ENCODE results near the gene BPIFA2. TPM values are rescaled to one million over a fixed set of nuclear protein-coding genes. Genes with fewer than 3 reads are reported as not detected.

Gene BPIFA2
- total RNA-seq, 6 donors from 2014 or later: not detected

DNA sequence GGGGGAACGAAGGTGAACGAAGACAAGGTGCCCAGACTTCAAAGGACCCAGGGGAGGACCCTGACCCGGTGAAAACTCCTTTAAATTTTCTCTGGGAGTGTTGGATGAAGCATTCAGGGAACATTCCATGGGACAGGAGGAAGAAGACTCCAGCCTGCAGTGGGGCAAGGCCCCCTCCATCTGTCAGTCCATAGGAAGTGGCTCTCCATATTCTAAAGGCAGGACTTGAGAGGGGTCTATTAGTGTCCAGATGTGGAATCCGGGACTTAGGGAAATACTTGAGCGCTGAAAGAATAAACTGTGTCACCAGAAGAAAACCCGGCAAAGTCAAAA, 3.2 kb upstream of the BPIFA2 start:
- ATAC-seq (ENCODE audit: low FRiP score in 2 of 2) (no peak), DNase-seq (no peak)
- Histone ChIP-seq H3K9me3 (peaks cover 3 to 13% (median 8%) of the 10 kb centered on the region in 4 donors), H3K4me3 (no peak overlapping the region), H3K36me3 (no peaks in the 10 kb centered on the region), H3K4me1 (no peaks in the 10 kb centered on the region), H3K27ac (no peak overlapping the region), H3K27me3 (no peaks in the 10 kb centered on the region)
- TF ChIP-seq CTCF (IDR thresholded peaks at IDR 0.05) (no peak), EP300 (IDR thresholded peaks at IDR 0.05) (no peak), POLR2AphosphoS5 (IDR thresholded peaks at IDR 0.05) (no peak), POLR2A (IDR thresholded peaks at IDR 0.05) (no peak)
- WGBS, 2 donors: 77% methylated on average over 6 of the region's 6 CpGs

DNA sequence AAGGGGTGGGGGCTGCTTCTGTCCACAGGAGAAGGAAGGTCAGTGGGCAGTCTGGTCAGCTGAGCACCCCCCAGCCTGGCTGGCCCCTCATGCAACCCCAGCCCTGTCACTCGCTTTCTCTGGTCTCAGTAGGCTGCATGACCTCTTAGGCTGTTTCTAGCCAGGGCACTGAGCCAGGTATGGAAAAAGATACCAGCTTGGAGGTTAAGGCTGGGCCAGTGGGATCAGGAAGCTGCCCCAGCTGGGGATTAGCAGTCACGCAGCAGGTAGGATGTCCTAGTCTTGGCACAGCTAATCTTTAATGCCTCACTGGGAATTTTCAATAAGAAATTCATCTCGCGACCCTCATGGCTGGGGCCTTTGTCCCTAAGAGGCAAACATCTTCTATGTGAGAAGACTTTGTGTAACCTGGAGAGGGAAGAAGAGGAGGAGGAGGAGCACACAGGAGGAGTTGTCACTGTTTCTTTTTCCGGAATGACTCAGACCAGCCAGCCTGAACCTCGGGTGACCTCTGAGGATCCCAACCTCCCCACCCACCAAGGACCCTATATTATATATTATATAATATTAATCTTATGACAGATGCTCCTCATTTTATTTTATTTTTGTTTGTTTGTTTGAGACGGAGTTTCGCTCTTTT, 2.4 kb upstream of the BPIFA2 start:
- WGBS, 2 donors: 75% methylated on average over 6 to 8 of the region's 8 CpGs
- no peaks in the 10 kb centered on the region for H3K27me3 ChIP-seq
- no peak overlapping the region for H3K4me3 ChIP-seq
- no peak for ATAC-seq (ENCODE audit: low FRiP score in 2 of 2)
- H3K27ac ChIP-seq: no peak overlapping the region
- no peak for DNase-seq
- peaks cover 3 to 13% (median 9%) of the 10 kb centered on the region in 4 donors for H3K9me3 ChIP-seq
- TF ChIP-seq POLR2A (IDR thresholded peaks at IDR 0.05): no peak
- TF ChIP-seq POLR2AphosphoS5 (IDR thresholded peaks at IDR 0.05): no peak
- TF ChIP-seq CTCF (IDR thresholded peaks at IDR 0.05): no peak
- TF ChIP-seq EP300 (IDR thresholded peaks at IDR 0.05): no peak
- H3K36me3 ChIP-seq: no peaks in the 10 kb centered on the region
- H3K4me1 ChIP-seq: no peaks in the 10 kb centered on the region

GRCh38 chr20:33166533-33167113, 1.3 kb upstream of the BPIFA2 start:
- Histone ChIP-seq H3K27me3 (no peaks in the 10 kb centered on the region), H3K4me3 (no peak overlapping the region), H3K36me3 (no peaks in the 10 kb centered on the region), H3K4me1 (no peaks in the 10 kb centered on the region), H3K9me3 (peaks cover 3 to 13% (median 10%) of the 10 kb centered on the region in 4 donors), H3K27ac (no peak overlapping the region)
- TF ChIP-seq POLR2A (IDR thresholded peaks at IDR 0.05) (no peak), POLR2AphosphoS5 (IDR thresholded peaks at IDR 0.05) (no peak), CTCF (IDR thresholded peaks at IDR 0.05) (no peak), EP300 (IDR thresholded peaks at IDR 0.05) (no peak)
- 86 to 94% methylated on average over 5 to 8 of the region's 8 CpGs for WGBS, 2 donors
- peak in 1 of 2 donors; percentile 17 for ATAC-seq (ENCODE audit: low FRiP score in 2 of 2)
- DNase-seq: no peak

- Histone ChIP-seq H3K4me1 (no peaks in the 10 kb centered on the region), H3K9me3 (peaks cover 3 to 13% (median 10%) of the 10 kb centered on the region in 4 donors), H3K4me3 (no peak overlapping the region), H3K27me3 (no peaks in the 10 kb centered on the region), H3K27ac (no peak overlapping the region), H3K36me3 (no peaks in the 10 kb centered on the region)
- 52 to 55% methylated on average over 8 of the region's 8 CpGs for WGBS, 2 donors
- DNase-seq (no peak), ATAC-seq (ENCODE audit: low FRiP score in 2 of 2) (no peak)
- TF ChIP-seq CTCF (IDR thresholded peaks at IDR 0.05) (peak in 3 of 6 experiments; percentile 27 to 40 (median 30)), POLR2AphosphoS5 (IDR thresholded peaks at IDR 0.05) (no peak), POLR2A (IDR thresholded peaks at IDR 0.05) (no peak), EP300 (IDR thresholded peaks at IDR 0.05) (no peak)
Measured at GRCh38 chr20:33169176-33169794, 1.3 kb downstream of the BPIFA2 start.

All from upper lobe of left lung (tissue), 6 donors.